ENCODE measurements around the gene G0S2.

G0S2 gene

GRCh38 chr1:209714338-209714737, 39.1 kb downstream of the G0S2 start:
- DNase-seq (ENCODE audit: low read depth in 3 of 3, low spot score in 1 of 3), result no peak

- no peak for DNase-seq (ENCODE audit: low read depth in 3 of 3, low spot score in 1 of 3)
These were observed 40.1 kb downstream of the G0S2 start for GRCh38 chr1:209715314-209715713.

- DNase-seq (ENCODE audit: low read depth in 3 of 3, low spot score in 1 of 3), result no peak
These were observed 42.6 kb downstream of the G0S2 start for GRCh38 chr1:209717818-209718217.

- DNase-seq (ENCODE audit: low read depth in 3 of 3, low spot score in 1 of 3), result no peak
These were observed 45.1 kb downstream of the G0S2 start for GRCh38 chr1:209720326-209720725.

- no peak for DNase-seq (ENCODE audit: low read depth in 3 of 3, low spot score in 1 of 3)
These were observed 45.6 kb downstream of the G0S2 start for GRCh38 chr1:209720826-209721225.

- no peak for DNase-seq (ENCODE audit: low read depth in 3 of 3, low spot score in 1 of 3)
These were observed 46.1 kb downstream of the G0S2 start for GRCh38 chr1:209721323-209721722.

- no peak for DNase-seq (ENCODE audit: low read depth in 3 of 3, low spot score in 1 of 3)
These were observed 48.1 kb downstream of the G0S2 start for GRCh38 chr1:209723265-209723664.

- no peak for DNase-seq (ENCODE audit: low read depth in 3 of 3, low spot score in 1 of 3)
These were observed 48.8 kb downstream of the G0S2 start for GRCh38 chr1:209723756-209724693.
